PC-3 (cell line): ENCODE results near the gene TANGO2.

ENCODE experiments used
- CTCF ChIP-seq: fragments of 300-600 bp; sonication (generic); conservative IDR thresholded peaks from 2 replicates; pipeline ENCODE4 v1.5.1; 2017; ENCODE audit warnings: antibody characterized with exemption, low read depth, mild to moderate bottlenecking, low read length
- EZH2 ChIP-seq: fragments of 300-600 bp; sonication (generic); IDR thresholded peaks from one replicate; pipeline ENCODE4 v1.6.1; 2017; ENCODE audit warnings: antibody characterized with exemption, mild to moderate bottlenecking, low read length; ENCODE audit not compliant: unreplicated experiment

GRCh38 chr22:20019661-20020532 is 1.0 kb upstream of the TANGO2 start:
- TF ChIP-seq EZH2 (no peak), CTCF (no peak)
